ENCODE data around the gene CCDC142.

The CCDC142 gene, protein sequence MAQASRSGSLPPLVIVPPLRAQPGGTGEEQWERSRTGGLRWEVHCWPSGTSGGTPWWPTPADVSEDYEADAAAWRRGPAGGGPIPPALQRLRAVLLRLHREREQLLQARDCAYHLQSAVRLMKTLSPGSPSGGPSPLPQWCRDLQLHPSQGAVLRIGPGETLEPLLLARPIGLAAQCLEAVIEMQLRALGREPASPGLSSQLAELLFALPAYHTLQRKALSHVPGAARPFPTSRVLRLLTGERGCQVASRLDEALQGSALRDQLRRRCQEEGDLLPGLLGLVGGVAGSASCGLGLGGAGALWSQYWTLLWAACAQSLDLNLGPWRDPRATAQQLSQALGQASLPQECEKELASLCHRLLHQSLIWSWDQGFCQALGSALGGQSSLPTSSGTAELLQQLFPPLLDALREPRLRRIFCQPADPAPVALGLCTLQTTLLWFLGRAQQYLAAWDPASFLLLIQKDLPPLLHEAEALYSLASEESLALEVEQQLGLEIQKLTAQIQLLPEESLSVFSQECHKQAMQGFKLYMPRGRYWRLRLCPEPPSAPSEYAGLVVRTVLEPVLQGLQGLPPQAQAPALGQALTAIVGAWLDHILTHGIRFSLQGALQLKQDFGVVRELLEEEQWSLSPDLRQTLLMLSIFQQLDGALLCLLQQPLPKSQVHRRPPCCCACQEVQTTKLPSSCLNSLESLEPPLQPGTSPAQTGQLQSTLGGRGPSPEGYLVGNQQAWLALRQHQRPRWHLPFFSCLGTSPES

GRCh38 chr2:74482801-74483674, at the start of gene CCDC142, which contains the start of gene TTC31:
CCDC142 (minus strand) TSS chr2:74482998; CDS start chr2:74482837, 161 bp downstream.
TTC31 (plus strand) TSS chr2:74483081; CDS start chr2:74483096, 15 bp downstream.
- DNase-seq (ENCODE audit: low spot score): peak; percentile 97

- no peak for DNase-seq (ENCODE audit: low spot score)
Observed at GRCh38 chr2:74532222-74532621, 49.4 kb upstream of the CCDC142 start.

DNA sequence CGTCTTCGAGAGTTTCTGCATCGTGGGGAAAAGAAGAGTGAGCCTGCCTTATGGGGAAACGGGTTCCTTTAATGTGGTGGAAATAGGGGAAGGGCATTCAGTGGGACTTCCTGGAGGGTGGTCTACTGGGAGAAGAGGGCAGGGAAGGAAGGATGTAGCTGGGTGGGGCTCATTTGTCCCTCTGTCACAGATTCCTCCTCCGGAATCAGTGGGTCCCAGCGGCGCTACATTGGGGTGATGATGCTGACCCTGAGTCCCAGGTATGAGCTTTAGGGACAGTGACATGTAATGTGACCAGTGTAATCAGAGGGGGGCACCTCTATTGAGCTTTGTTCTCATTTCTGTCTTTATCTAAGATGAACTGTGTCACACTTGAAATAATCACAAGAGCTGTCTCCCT, 48.9 kb upstream of the CCDC142 start:
- DNase-seq (ENCODE audit: low spot score): no peak

DNA sequence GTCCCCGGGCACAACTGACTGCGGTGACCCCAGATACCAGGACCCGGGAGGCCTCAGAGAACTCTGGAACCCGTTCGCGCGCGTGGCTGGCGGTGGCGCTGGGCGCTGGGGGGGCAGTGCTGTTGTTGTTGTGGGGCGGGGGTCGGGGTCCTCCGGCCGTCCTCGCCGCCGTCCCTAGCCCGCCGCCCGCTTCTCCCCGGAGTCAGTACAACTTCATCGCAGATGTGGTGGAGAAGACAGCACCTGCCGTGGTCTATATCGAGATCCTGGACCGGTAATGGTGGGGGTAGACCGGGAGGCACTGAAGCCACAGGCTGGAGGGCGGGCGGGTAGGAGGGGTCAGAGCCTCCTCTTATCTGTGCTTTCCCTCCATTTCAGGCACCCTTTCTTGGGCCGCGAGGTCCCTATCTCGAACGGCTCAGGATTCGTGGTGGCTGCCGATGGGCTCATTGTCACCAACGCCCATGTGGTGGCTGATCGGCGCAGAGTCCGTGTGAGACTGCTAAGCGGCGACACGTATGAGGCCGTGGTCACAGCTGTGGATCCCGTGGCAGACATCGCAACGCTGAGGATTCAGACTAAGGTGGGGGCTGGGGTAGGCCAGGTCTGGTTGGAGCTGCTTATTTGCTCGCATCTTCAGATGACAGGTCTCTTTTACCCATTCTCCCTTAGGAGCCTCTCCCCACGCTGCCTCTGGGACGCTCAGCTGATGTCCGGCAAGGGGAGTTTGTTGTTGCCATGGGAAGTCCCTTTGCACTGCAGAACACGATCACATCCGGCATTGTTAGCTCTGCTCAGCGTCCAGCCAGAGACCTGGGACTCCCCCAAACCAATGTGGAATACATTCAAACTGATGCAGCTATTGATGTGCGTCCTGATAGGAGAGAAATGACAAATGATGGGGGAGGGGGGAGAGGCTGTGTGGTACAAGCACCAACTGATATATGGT, 47.7 kb upstream of the CCDC142 start:
- no peak for DNase-seq (ENCODE audit: low spot score)

DNA sequence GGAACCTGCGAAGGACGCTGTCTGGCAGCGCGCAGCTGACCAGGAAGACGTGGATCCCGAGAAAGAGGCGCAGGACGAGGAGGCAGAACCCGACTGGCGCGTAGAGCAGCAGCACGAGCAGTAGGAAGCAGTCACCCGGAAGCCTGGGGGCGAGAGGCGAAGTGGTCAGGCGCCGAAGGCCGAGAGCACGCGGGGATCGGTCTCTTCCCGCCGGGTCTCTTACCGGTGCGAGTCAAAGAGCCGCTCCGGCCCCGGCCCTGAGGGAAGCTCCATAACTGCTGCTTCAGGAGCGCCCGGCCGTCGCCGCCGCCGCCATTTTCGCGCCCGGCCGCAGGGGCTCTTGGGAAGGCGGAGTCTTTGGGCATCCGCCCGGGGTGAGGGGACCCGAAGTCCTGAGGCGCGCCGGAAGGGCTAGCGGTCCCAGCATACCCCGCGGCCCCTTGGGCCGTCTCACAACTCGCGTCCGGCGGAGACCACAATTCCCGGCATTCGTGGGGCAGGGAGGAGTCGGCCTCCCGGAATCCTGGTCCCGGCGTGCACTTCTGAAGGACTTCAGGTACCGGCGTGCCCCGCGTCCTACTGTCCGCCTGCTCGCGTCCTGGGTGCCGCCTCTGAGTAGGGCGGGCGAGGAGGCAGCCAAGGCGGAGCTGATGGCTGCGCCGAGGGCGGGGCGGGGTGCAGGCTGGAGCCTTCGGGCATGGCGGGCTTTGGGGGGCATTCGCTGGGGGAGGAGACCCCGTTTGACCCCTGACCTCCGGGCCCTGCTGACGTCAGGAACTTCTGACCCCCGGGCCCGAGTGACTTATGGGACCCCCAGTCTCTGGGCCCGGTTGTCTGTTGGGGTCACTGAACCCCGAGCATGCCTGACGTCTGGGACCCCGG, 46.8 kb upstream of the CCDC142 start, which contains the start of the genes AUP1 and HTRA2:
TSS of gene AUP1 (minus strand) at position 350 of the 882 bp plus-strand sequence. CDS start at position 273, 77 bp downstream.
TSS of gene HTRA2 (plus strand) at position 577 of the 882 bp plus-strand sequence. CDS start at position 651, 74 bp downstream.
- peak; percentile 98 for DNase-seq (ENCODE audit: low spot score)

- DNase-seq (ENCODE audit: low spot score): no peak
Observed at GRCh38 chr2:74528600-74529356, 46.0 kb upstream of the CCDC142 start.

DNA sequence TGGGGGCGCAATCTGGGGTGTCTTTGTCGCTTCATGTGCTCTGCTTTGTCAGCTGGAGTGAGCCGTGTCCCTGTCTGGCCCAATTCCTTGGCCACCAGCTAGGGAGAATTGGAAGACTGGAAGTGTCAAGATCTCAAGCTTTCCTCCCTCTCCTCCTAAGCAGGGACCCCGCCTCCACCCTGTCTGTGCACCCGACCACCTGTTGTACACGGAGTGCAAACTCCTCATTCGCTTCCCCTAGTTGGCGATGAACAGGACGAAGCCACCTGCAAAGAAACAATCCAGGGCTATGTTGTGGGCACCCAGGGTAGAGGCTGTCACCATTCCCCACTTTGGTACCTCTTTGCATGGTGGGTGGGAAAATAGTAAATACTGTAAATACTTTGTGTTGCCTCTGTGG, 44.9 kb upstream of the CCDC142 start:
- no peak for DNase-seq (ENCODE audit: low spot score)

- DNase-seq (ENCODE audit: low spot score): no peak
Observed at GRCh38 chr2:74526649-74527230, 43.9 kb upstream of the CCDC142 start.

- no peak for DNase-seq (ENCODE audit: low spot score)
Observed at GRCh38 chr2:74525717-74526648, 43.2 kb upstream of the CCDC142 start, which contains the start of gene DQX1. DQX1 (minus strand) TSS chr2:74526231; CDS start chr2:74525729, 502 bp downstream.

GRCh38 chr2:74524955-74525716, 42.3 kb upstream of the CCDC142 start:
- no peak for DNase-seq (ENCODE audit: low spot score)

GRCh38 chr2:74524005-74524404, 41.2 kb upstream of the CCDC142 start:
- no peak for DNase-seq (ENCODE audit: low spot score)

- DNase-seq (ENCODE audit: low spot score): no peak
Observed at GRCh38 chr2:74522516-74522915, 39.7 kb upstream of the CCDC142 start.

GRCh38 chr2:74516650-74517049, 33.9 kb upstream of the CCDC142 start:
- DNase-seq (ENCODE audit: low spot score): no peak

DNA sequence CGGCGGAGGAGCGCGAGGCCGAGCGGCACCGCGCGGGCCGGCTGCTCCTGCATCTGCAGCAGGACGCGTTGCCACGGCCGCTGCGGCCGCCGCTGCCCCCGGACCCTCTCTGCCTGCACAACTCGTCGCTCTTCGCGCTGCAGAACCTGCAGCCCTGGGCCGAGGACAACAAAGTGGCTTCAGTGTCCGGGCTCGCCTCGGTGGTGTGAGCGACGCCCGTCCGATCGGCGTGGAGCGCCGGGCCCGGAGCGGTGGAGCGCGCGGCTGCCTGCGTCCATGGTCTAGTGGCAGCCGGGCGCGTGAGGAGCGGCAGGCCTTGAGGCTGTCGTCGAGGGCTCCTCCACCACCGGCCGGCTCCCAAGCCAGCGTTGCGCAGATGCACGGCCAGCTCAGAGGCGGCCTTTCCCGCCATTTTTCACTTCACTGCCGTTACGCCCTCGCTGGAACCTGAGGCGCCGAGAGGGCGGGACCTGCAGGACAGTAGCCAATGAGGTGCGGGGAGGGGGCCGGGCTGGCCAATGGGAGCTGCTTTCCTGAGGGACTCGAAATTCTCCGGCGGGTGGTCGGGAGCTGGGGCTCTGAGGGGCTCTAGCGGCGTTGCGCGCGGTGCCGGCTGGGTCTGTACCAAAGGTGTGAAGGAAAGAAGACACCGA, 33.3 kb upstream of the CCDC142 start:
- peak; percentile 37 for DNase-seq (ENCODE audit: low spot score)

GRCh38 chr2:74515271-74515980, 32.6 kb upstream of the CCDC142 start:
- DNase-seq (ENCODE audit: low spot score): no peak

Data from globus pallidus (tissue), 1 donor.